ENCODE results near the gene SLC26A11. TPM values are rescaled to one million over a fixed set of nuclear protein-coding genes. Genes with fewer than 3 reads are reported as not detected.

The SLC26A11 gene
- total and polyA plus RNA-seq, 2 of the 13 experiments (the other 11 are each of a cell fraction or from before 2014, with no cell fraction given) = 8.7 to 13.2 TPM

GRCh38 chr17:80263253-80264204 lies 43.3 kb downstream of the SLC26A11 start (continued):
- TF ChIP-seq ZFP36L1 (CRISPR knock-in tag; IDR thresholded peaks at IDR 0.05) (no peak), CHD4 (IDR thresholded peaks at IDR 0.05; ENCODE audit: borderline replicate concordance, low read length) (no peak), ZBTB8A (CRISPR knock-in tag; IDR thresholded peaks at IDR 0.05; ENCODE audit: borderline replicate concordance, low read depth) (no peak), PLSCR1 (CRISPR knock-in tag; IDR thresholded peaks at IDR 0.05; ENCODE audit: borderline replicate concordance) (no peak), DBP (CRISPR knock-in tag; IDR thresholded peaks at IDR 0.05; ENCODE audit: not compliant biosample characterization) (no peak), ZNF180 (CRISPR knock-in tag; IDR thresholded peaks at IDR 0.05; ENCODE audit: borderline replicate concordance, low read depth) (no peak), ARID5B (CRISPR knock-in tag; IDR thresholded peaks at IDR 0.05) (peak; percentile 50), ETV5 (CRISPR knock-in tag; IDR thresholded peaks at IDR 0.05; ENCODE audit: borderline replicate concordance) (no peak; the same call in 1 of the 2 replicates), TARDBP (CRISPR knock-in tag; IDR thresholded peaks at IDR 0.05) (peak; percentile 75), HMG20A (CRISPR knock-in tag; IDR thresholded peaks at IDR 0.05; ENCODE audit: borderline replicate concordance) (peak; percentile 43; the same call in 1 of the 2 replicates), ZNF331 (CRISPR knock-in tag; IDR thresholded peaks at IDR 0.05) (peak; percentile 88), ZNF629 (CRISPR knock-in tag; conservative IDR thresholded peaks at IDR 0.05) (peak; percentile 17; the same call in 1 of the 2 replicates), ATRX (CRISPR knock-in tag; IDR thresholded peaks at IDR 0.05; ENCODE audit: borderline replicate concordance) (no peak), ZNF350 (CRISPR knock-in tag; IDR thresholded peaks at IDR 0.05; ENCODE audit: borderline replicate concordance, low read depth) (peak; percentile 69), KLF9 (CRISPR knock-in tag; IDR thresholded peaks at IDR 0.05; ENCODE audit: low read depth) (peak; percentile 10; the same call in 1 of the 2 replicates), ZNF615 (CRISPR knock-in tag; IDR thresholded peaks at IDR 0.05; ENCODE audit: borderline replicate concordance) (no peak), ZNF616 (CRISPR knock-in tag; IDR thresholded peaks at IDR 0.05; ENCODE audit: low read depth) (no peak), ZMAT5 (CRISPR knock-in tag; IDR thresholded peaks at IDR 0.05; ENCODE audit: borderline replicate concordance, low read depth) (no peak), NR2C2 (CRISPR knock-in tag; IDR thresholded peaks at IDR 0.05; ENCODE audit: borderline replicate concordance) (peak; percentile 30; the same call in 1 of the 2 replicates), ZC3H13 (CRISPR knock-in tag; IDR thresholded peaks at IDR 0.05) (peak; percentile 62; the same call in 1 of the 2 replicates), ZBTB34 (CRISPR knock-in tag; IDR thresholded peaks at IDR 0.05) (0 out of 2 replicates have a peak, but pooled peaks have one; percentile 55)

Measured in HepG2 (cell line).